ENCODE results near the gene SP2. TPM values are rescaled to one million over a fixed set of nuclear protein-coding genes. Genes with fewer than 3 reads are reported as not detected.

The SP2 gene
- total RNA-seq, 1 experiment from 2014 or later = 22.2 TPM

GRCh38 chr17:47896672-47897490, 845 bp downstream of the SP2 start:
- no peak for TF ChIP-seq FOSL1 (IDR thresholded peaks at IDR 0.05; ENCODE audit: low read depth)
- TF ChIP-seq SIN3A (IDR thresholded peaks at IDR 0.05; ENCODE audit: low read depth) = peak; percentile 60; the same call in 1 of the 2 replicates
- no peak for DNase-seq (ENCODE audit: low read depth, low spot score)
- TSS peak; percentile 53 for BruUV-seq (replicated peaks)

DNA sequence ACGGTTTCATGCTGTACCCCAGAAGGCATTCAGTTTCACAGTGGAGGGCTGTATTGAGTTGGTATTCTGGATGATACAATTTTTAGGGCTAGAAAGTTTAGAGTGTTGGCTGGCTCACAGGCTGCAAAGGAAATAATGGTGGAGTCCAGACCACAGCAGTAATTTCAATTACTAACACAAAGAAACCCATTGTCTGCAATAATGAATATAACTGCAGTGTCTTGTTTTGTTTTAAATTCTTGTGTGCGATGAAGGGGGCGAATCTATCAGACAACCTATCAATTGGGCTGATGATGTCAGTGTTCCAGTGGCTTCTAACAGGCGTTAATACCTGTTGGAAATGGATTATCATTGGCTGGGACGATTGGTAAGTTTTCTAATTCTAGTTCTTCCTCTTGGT, 1.5 kb downstream of the SP2 start:
- no peaks in the 10 kb centered on the region for H3K27me3 ChIP-seq (ENCODE audit: insufficient read depth, low read length)
- H3K4me1 ChIP-seq (ENCODE audit: control insufficient read depth in 1 of 2, insufficient read depth in 2 of 2, low read length in 2 of 2) = peaks cover 4 to 28% of the 10 kb centered on the region in 2 experiments; a peak in 3 of 4 replicates
- H3K9ac ChIP-seq (ENCODE audit: low read length) = peak overlapping the region; percentile 88
- ChIA-PET POLR2A (no interaction called here), RAD21 (ENCODE audit: low non-redundant PET in 1 of 2, low total read pairs in 2 of 2, uncharacterized antibody in 2 of 2, unreplicated experiment in 2 of 2) (no interaction called here), CTCF (no interaction called here)
- H3K36me3 ChIP-seq (ENCODE audit: control insufficient read depth in 1 of 2, insufficient read depth in 2 of 2, low read length in 2 of 2) = peaks cover 0 to 7% of the 10 kb centered on the region in 2 experiments; a peak in 1 of 4 replicates
- H3K4me3 ChIP-seq (replicated peaks in 1 of 2; ENCODE audit: low read depth in 1 of 2, low read length in 2 of 2) = peak overlapping the region; percentile 84 to 87
- H3K79me2 ChIP-seq (ENCODE audit: insufficient read depth, low read length) = peaks cover 19% of the 10 kb centered on the region
- peak overlapping the region; percentile 78; the same call in 1 of the 2 replicates for H3K27ac ChIP-seq (ENCODE audit: low read depth, low read length)
- DNase-seq (ENCODE audit: low read depth, low spot score) (no peak), ATAC-seq (no peak)
- intact Hi-C loops (cut with micrococcal nuclease) = loop anchor here (2.0 to 10.0 kb wide), 2 partner anchors 43 to 243 kb away; partner anchors contain the start of gene PNPO
- BruUV-seq (replicated peaks) = no TSS peak
- no peak overlapping the region for H2AFZ ChIP-seq (ENCODE audit: low read depth, low read length, poor library complexity, severe bottlenecking)
- no peaks in the 10 kb centered on the region for H4K20me1 ChIP-seq (ENCODE audit: insufficient read depth)
- H3K9me2 ChIP-seq (ENCODE audit: insufficient read depth) = no peaks in the 10 kb centered on the region
- TF ChIP-seq JUND (IDR thresholded peaks at IDR 0.05) = no peak
- TF ChIP-seq POLR2AphosphoS5 (IDR thresholded peaks at IDR 0.05; ENCODE audit: low read depth, low read length) = no peak
- TF ChIP-seq EZH2 (IDR thresholded peaks at IDR 0.05) = no peak
- no peak for TF ChIP-seq CEBPB (IDR thresholded peaks at IDR 0.05; ENCODE audit: low read depth)
- no peak for TF ChIP-seq SIN3A (IDR thresholded peaks at IDR 0.05; ENCODE audit: low read depth)
- TF ChIP-seq MAX (IDR thresholded peaks at IDR 0.05) = no peak
- no peak; the same call in 1 of the 2 replicates for TF ChIP-seq SP1 (IDR thresholded peaks at IDR 0.05; ENCODE audit: low read depth)
- no peak for TF ChIP-seq YY1 (IDR thresholded peaks at IDR 0.05; ENCODE audit: extremely low read depth, insufficient replicate concordance, low read depth, low read length)
- no peak for TF ChIP-seq RAD21 (IDR thresholded peaks at IDR 0.05; ENCODE audit: low read depth)
- TF ChIP-seq FOSL1 (IDR thresholded peaks at IDR 0.05; ENCODE audit: low read depth) = no peak
- no peak for TF ChIP-seq TCF7L2 (IDR thresholded peaks at IDR 0.05; ENCODE audit: borderline replicate concordance, extremely low read depth, insufficient read depth, insufficient read length)
- TF ChIP-seq ELF1 (IDR thresholded peaks at IDR 0.05; ENCODE audit: borderline replicate concordance, low read depth) = no peak
- TF ChIP-seq ZFX (IDR thresholded peaks at IDR 0.05) = no peak
- TF ChIP-seq, protein P1, sequence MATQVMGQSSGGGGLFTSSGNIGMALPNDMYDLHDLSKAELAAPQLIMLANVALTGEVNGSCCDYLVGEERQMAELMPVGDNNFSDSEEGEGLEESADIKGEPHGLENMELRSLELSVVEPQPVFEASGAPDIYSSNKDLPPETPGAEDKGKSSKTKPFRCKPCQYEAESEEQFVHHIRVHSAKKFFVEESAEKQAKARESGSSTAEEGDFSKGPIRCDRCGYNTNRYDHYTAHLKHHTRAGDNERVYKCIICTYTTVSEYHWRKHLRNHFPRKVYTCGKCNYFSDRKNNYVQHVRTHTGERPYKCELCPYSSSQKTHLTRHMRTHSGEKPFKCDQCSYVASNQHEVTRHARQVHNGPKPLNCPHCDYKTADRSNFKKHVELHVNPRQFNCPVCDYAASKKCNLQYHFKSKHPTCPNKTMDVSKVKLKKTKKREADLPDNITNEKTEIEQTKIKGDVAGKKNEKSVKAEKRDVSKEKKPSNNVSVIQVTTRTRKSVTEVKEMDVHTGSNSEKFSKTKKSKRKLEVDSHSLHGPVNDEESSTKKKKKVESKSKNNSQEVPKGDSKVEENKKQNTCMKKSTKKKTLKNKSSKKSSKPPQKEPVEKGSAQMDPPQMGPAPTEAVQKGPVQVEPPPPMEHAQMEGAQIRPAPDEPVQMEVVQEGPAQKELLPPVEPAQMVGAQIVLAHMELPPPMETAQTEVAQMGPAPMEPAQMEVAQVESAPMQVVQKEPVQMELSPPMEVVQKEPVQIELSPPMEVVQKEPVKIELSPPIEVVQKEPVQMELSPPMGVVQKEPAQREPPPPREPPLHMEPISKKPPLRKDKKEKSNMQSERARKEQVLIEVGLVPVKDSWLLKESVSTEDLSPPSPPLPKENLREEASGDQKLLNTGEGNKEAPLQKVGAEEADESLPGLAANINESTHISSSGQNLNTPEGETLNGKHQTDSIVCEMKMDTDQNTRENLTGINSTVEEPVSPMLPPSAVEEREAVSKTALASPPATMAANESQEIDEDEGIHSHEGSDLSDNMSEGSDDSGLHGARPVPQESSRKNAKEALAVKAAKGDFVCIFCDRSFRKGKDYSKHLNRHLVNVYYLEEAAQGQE (IDR thresholded peaks at IDR 0.05; ENCODE audit: low read depth) = no peak
- TF ChIP-seq, protein P2, sequence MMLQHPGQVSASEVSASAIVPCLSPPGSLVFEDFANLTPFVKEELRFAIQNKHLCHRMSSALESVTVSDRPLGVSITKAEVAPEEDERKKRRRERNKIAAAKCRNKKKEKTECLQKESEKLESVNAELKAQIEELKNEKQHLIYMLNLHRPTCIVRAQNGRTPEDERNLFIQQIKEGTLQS (IDR thresholded peaks at IDR 0.05) = no peak
- H3K9me3 ChIP-seq (ENCODE audit: control insufficient read depth in 1 of 2, insufficient read depth in 1 of 2, low read depth in 1 of 2, low read length in 2 of 2) = no peaks in the 10 kb centered on the region
- peak overlapping the region; percentile 84 for H3K4me2 ChIP-seq (ENCODE audit: low read length)

More at GRCh38 chr17:47896672-47897490, 845 bp downstream of the SP2 start:
- peaks cover 19% of the 10 kb centered on the region for H3K79me2 ChIP-seq (ENCODE audit: insufficient read depth, low read length)
- H2AFZ ChIP-seq (ENCODE audit: low read depth, low read length, poor library complexity, severe bottlenecking) = no peak overlapping the region
- ChIA-PET POLR2A (interaction anchor here (0.8 kb wide), 1 partner anchor 44 kb away, joined by 3 read pairs; the partner anchor contains the start of gene PNPO), RAD21 (ENCODE audit: low non-redundant PET in 1 of 2, low total read pairs in 2 of 2, uncharacterized antibody in 2 of 2, unreplicated experiment in 2 of 2) (interaction anchor here in 1 of 2 experiments (0.5 to 2.3 kb wide), 2 partner anchors 54 to 247 kb away, joined by 3 to 9 read pairs; no protein-coding TSS in a partner anchor), CTCF (interaction anchor here (0.6 kb wide), 1 partner anchor 122 kb away, joined by 3 read pairs; no protein-coding TSS in a partner anchor)
- ATAC-seq = no peak
- no peaks in the 10 kb centered on the region for H3K27me3 ChIP-seq (ENCODE audit: insufficient read depth, low read length)
- H3K4me1 ChIP-seq (ENCODE audit: control insufficient read depth in 1 of 2, insufficient read depth in 2 of 2, low read length in 2 of 2) = peaks cover 4 to 28% of the 10 kb centered on the region in 2 experiments; a peak in 3 of 4 replicates
- intact Hi-C loops (cut with micrococcal nuclease) = loop anchor here (1.0 to 10.0 kb wide), 3 partner anchors 44 to 242 kb away; partner anchors contain the start of gene PNPO
- peak overlapping the region; percentile 78 for H3K27ac ChIP-seq (ENCODE audit: low read depth, low read length)
- H3K9me3 ChIP-seq (ENCODE audit: control insufficient read depth in 1 of 2, insufficient read depth in 1 of 2, low read depth in 1 of 2, low read length in 2 of 2) = no peaks in the 10 kb centered on the region
- peak overlapping the region; percentile 84 to 87 for H3K4me3 ChIP-seq (replicated peaks in 1 of 2; ENCODE audit: low read depth in 1 of 2, low read length in 2 of 2)
- peak overlapping the region; percentile 84 for H3K4me2 ChIP-seq (ENCODE audit: low read length)
- peaks cover 0 to 7% of the 10 kb centered on the region in 2 experiments; a peak in 1 of 4 replicates for H3K36me3 ChIP-seq (ENCODE audit: control insufficient read depth in 1 of 2, insufficient read depth in 2 of 2, low read length in 2 of 2)
- no peaks in the 10 kb centered on the region for H3K9me2 ChIP-seq (ENCODE audit: insufficient read depth)
- H3K9ac ChIP-seq (ENCODE audit: low read length) = peak overlapping the region; percentile 88
- no peaks in the 10 kb centered on the region for H4K20me1 ChIP-seq (ENCODE audit: insufficient read depth)
